NCI-H748 treated with DMSO at 0.1 percent for 48 hours (cell line): Measurements from ENCODE around the gene UBR3.

ENCODE experiments used
- DNase-seq: peaks from one replicate; lab custom pipeline; 2025; lab: John Stamatoyannopoulos, UW

UBR3 gene

DNA sequence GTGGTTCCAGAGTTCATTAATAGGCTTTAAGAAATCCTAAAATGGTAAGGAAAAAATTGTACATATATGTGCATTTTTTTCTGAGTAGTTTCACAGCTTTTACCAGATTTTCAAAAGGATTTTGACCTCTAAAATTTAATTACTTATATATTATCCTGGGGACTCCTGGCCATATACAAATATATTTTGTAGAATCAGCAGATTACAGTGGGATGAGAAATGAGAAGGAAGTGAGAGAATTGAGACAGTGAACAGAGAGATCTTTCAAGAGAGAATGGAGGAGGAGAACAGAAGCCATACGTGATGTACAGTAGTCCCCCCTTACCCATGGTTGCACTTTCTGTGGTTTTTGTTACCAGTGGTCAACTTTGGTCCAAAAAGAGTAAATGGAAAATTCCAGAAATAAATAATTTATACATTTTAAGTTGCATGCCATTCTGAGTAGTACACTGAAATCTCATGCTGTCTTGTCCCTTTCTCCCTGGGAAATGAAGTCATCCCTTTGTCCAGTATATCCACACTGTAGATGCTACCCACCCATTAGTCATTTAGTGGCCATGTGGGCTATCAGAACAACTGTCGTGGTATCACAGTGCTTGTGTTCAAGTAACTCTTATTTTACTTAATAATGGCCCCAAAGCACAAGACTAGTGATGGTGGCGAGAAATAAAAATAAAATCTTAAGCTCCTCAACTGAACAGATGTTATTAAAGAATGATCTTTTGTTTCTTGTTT lies 220.2 kb downstream of the UBR3 start:
- DNase-seq: no peak

DNA sequence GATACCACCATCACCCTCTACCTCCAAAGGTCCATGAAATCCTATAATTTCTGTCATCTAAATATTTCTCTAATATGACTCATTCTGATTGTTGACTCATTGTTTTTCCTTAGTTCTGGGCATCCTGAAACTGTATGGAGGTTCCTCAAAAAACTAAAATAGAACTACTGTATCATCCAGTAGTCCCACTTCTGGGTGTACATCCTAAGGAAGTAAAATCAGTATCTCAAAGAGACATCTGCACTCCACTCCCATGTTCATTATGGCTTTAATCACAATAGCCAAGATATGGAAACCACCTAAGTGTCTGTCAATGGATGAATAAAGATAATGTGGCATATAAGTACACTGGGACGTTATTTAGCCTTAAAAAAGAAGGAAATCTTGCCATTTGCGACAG lies 224.9 kb downstream of the UBR3 start:
- DNase-seq: no peak

DNA sequence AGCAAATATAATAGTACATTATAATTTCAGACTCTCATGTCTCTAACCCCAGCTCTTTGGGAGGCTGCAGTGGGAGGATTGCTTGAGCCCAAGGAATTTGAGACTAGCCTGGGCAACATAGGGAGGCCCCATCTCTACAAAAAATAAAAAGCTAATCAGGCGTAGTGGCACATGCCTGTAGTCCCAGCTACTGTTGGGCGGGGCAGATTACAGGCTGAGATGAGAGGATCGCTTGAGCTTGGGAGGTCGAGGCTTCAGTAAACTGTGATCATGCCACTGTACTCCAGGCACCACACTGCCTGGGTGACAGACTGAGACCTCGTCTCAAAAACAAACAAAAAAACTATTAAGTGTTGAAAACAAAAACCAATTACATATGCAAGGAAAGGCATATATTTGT lies 227.7 kb downstream of the UBR3 start:
- DNase-seq: no peak

DNA sequence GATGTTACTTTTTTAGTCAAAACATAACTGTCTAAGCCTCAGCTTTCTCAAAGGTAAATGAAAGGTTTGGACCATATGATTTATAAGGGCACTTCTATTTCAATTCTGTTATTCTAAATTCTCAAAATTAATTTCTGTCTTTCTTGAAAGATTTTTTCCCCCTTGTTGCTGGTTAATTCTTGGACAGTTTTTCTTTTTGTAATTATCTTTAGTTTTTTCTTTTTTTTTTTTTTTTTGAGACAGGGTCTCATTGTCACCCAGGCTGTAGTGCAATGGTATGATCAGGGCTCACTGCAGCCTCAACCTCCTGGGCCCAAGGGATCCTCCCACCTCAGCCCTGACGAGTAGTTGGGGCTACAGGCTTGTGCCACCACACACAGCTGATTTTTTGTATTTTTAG lies 229.6 kb downstream of the UBR3 start:
- DNase-seq: no peak

DNA sequence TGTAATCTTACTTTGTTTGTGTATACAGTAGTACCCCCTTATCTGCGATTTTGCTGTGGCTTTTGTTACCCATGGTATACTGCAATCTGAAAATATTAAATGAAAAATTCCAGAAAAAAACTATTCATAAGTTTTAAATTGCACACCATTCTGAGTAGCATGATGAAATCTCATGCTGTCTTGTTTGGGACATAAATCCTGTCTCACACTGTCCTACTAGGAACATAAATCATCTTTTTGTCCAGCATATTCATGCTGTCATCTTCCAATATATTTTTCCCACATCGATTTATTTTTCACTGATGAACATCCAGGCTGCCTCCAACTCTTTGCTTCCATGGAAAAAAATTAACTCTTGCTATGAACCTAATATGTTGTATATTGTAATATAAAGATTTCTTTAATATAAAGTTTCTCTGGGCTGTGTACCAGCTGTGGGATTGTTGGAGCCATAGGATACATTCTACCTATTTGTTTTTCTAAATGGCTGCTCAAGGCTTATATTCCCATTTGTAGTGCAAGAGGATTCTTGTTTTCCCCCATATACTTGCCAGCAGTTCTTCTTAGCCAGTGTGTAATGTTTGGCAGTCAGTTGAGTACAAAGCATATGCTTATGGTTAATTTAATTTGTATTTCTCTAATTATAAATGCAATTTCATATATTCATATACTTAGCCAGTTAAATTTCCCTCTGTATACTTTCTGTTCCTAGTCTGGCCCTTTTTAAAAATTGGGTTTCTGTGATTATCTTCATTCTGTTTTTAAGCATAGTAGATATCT lies 236.4 kb downstream of the UBR3 start:
- no peak for DNase-seq

DNA sequence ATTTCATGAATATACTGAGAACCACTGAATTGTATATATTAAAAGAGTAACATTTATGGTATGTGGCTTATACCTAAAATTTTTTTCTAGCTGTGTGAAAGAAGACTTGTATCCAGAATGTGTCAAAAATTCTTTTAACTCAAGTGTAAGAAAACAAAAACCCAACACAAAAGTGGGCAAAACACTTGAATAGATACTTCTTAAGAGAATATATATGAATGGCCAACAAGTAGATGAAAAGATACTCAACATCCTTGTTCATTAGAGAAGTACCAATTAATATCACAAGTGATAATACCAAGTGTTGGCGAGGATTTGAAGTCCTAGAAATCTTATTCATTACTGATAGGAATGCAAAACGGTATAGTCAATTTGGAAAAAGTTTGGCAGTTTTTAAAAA lies 243.5 kb downstream of the UBR3 start:
- no peak for DNase-seq

DNA sequence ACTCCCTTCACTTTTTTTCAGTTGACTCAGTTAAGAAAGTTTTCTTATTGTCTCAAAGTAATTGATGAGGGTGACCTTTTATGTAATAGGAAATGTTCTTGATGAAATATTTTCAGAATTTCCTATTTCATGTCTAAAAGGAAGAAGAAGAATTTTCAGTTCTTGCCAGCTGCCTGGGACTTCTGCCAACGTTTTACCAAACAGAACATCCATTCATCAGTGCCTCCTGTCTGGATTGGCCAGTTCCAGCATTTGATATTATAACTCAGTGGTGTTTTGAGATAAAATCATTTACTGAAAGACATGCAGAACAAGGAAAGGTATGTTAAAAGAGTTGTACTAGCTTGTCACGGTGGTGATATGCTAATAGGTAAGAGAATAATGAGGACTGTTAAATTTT lies 246.0 kb downstream of the UBR3 start:
- no peak for DNase-seq

DNA sequence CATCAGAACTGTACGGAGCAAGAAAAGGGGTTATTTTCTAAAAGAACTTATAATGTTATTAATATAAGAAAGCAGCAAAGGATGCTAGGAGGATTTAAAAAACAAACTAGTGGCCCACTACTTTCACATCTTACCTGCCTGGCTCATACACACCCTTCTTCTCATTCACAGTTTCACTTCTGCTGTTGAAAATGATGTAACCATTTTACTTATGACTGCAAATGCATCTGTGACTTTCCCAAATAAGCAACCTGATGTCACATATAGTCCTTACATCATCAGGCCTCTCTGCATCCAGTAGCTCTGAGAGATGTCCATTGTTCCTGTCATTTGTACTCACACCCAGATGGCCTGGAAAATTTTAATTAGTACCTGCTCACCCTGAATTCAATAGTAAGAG lies 248.9 kb downstream of the UBR3 start:
- DNase-seq: no peak

DNA sequence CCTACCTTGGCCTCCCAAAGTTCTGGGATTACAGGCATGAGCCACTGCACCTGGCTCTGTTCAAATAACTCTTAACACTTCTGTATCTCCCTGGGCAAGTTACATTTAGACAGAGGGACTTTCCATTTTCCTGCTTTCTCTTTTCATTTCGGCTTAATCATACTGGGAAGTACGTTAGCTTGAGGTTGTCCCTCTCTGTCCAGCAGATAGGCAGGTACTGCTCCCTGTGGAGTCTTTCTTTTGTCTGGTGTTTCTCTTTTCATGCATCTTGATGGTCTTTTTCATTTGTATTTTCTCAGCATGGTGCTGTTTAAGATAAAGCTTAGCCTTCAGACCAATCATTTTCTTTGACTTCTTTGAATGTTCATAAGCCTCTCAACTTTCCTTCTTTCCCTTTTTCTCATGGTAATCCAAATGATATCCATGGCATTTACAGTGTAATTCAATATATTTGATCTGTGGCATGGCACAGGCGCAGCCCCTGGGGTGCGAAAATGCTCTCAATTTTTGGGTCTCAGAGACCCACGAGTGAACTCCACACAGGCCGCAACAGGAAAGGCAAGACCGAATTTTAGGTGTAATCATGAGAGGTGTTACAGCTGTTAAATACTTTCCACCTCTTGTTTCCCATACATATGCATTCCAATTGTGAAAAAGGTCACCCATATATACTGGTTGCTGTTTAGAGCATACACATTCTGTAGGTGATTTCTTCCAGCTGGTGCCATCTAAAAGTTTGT lies 250.7 kb downstream of the UBR3 start:
- DNase-seq: no peak

DNA sequence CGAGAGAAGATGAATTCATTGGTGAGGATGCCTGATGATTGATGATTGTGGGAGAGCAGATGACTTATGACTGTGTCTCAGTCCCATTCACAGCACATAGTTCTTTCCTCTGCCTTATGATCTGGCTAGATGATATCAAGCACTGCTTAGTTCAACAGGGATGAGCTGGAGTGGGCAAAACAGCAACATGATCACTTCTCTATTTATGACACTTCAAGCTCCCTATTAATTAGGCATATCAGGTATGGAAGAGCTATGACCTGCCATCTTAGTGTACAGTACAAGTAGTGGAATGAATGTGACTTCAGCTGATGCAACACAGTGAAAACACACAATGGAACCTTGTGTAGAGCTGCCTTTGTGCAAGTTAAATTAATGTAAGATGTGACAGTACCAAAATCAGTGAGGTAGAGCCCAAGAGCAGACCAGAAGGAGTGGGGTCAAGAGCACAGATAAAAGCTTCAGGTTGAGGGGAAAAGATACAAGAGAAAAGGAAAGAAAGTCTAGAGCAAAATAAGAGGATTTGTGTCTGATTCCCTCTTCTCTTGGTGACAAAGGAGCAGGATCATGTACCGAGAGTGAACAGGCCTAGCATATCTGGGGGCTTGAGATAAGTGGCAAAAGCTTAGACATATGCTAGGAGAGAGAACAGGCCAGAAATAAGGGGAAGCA lies 257.7 kb downstream of the UBR3 start:
- no peak for DNase-seq

DNA sequence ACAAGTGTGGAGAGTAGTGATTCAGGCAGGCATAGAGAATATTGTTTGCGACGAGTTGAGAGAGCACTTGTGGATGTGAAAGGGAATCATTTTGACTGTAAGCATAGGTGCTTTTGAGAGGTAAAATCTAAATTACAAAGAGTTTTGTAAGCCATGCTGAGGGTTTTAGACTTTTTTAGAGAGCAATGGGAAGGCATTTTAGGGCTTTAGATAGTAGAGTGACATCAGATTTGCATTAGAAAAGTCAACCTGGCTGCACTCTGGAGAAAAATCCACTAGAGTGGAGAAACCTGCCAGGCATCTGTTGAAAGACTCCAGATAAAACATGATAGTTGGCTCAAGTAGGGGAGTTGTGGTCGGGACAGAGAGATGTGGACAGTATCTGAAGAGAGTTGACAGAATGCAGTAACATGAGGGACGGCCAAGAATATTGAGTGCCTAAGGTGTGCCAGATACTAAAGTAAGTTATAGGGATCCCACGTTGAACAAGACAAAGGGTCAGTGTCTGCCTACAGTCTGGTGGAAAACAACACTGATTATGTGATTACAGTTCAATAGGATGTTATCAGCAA lies 258.9 kb downstream of the UBR3 start:
- no peak for DNase-seq

DNA sequence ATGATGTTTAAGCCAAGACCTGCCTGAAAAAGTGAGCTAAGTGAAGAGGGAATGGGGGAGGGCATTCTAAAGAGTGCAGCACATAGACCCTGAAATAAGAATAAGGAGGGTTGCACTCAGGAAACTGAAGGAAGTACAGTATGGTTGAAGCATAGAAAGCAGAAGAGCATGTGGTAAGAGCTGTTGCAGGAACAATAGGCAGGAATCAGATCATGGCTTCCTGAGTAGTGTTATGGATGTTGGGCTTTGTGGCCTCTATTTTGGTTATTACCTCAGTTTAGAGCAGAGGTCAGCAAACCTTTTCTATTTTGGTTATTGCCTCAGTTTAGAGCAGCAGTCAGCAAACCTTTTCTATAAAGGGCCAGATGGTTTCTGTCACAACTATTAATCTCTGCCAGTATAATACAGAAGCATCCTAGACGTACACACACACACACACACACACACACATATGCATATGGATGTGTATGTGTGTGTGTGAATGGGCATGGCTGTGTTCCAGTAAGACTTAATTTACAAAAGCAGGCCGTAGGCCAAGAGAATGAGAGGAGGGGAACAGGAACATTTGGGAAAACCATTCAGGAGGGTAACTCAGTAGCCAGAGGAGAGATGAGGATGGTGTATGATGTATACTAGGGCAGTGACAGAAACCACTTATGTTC lies 259.6 kb downstream of the UBR3 start:
- DNase-seq: no peak

DNA sequence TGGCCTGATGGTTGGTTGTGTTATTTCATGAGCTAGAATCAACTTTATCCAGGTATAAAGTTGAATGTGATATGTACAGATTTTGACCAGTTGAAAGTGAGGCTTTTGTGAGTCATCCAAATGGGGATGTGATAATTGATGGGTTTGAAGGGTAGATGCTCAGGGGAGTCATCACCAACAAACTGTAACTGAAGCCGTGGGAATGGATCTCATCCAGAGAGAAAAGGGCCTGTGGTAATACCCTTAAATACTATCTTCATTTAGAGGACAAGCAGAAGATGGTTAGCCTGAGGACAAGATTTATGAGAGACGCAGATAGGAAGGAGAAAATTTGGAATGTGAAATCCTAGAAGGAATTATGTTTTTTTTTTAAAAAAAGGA lies 260.1 kb downstream of the UBR3 start:
- no peak for DNase-seq

DNA sequence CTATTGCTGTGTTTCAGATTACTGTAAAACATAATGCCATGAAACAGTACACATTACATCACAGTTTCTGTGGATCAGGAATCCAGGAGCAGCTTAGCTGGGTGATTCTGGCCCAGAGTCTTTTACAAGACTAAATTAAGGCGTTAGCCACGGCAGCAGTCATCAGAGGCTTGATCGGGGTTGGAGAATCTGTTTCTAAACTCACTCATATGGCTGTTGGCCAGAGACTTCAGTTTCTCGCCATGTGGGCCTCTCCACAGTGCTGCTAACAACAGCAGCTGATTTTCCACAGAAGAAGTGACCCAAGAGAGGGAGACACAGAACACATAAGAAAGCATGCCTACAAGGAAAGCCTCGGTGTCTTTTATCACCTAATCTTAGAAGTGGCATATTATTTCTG lies 261.5 kb downstream of the UBR3 start:
- DNase-seq: no peak

DNA sequence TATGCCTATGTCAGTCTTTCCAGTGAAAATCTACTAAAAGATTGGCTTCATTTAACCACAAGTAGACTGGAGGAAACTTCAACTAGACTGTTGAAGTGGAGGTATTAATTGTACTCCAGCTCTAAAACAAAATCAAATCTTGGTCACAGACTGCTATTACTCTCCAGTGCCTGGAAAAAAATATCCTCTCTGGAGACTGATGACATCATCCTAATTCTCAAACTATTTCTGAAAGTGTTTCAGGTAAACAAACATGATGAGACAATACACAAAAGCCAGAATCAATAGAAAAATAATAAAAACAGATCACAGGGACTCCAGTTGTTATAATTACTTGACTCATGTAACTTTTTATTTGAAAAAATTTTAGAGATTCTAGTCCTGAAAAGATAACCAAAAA lies 263.0 kb downstream of the UBR3 start:
- no peak for DNase-seq

DNA sequence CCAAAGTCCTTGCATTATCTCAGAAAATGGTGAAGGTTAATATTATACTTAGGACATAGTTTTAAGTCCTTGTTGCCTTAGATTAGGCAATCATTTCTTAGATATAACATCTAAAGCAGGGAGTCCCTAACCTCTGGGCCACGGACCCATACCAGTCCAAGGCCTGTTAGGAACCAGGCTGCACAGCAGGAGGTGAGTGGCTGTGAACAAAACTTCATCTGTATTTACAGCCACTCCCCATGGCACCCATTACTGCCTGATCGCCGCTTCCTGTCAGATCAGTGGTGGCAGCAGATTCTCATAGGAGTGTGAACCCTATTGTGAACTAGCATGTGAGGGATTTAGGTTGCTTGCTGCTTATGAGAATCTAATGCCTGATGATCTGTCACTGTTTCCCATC lies 264.2 kb downstream of the UBR3 start:
- DNase-seq: no peak

DNA sequence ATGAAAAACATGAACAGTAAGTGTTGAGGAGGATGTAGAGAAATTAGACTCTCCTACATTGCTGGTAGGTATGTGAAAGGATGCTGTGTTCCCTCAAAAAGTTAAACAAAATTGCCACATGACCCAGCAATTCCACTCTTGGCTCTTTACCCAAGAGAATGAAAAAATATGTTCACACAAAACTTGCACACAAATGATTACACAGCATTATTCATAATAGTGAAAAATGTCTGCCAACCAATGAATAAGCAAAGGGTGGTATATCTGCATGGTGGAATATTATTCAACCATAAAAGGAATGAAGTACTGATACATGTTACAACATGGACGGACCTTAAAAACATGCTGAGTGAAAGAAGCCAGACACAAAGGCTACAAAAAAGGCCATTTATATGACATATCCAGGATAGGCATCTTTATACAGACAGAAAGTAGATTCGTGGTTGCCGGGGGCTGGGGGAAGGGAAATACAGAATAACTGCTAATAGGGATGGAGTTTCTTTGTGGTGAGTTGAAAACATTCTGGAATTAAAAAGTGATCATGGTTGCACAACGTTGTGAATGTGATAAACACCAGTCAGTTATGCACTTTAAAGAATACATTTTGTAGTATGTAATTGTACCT lies 265.3 kb downstream of the UBR3 start:
- DNase-seq: no peak

DNA sequence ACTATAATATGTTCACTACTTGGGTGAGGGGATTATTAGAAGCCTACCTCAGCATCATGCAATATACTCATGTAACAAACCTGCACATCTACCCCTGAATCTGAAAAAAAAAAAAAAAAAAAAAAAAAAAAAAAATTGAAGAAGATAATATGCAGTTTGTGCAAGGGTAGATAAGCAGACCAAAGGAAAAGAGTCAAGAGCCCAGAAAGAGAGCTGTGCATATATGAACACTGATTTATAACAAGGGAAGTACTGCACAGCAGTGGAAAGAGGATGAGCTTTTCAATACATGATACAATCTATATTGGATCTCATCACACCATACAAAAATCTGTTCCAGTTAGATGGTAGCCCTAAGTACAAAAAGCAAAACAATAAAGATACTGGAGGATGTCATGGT lies 268.1 kb downstream of the UBR3 start:
- no peak for DNase-seq

DNA sequence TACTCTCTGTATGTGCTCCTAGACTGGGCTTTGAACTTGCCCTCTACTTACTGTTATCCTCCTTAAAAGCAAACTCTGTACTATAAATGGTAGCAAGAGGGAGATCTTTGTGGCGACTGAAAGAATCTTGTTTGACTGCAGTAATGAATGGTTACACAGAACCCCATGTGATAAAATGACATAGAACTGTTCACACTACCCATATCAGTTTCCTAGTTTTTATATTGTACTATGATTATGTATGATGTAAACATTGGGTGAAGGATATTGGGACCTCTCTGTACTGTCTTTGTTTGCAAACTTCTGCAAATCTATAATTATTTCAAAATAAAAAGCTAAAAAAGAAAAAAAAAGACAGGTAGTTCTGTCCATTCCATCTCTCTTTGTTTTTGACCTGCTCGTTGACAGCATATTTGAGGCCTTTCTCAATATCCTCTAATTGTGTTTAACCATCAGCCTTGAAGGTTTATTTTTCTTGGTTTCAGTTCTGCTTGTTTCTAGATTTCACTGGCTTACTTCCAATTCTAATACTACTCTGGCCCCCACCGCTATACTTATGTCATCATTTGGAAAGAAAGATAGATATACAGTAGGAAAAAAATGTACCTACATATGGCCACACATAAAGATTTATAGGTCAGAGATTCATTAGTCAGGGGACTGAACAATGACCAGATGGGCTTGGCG lies 271.5 kb downstream of the UBR3 start:
- DNase-seq: no peak

DNA sequence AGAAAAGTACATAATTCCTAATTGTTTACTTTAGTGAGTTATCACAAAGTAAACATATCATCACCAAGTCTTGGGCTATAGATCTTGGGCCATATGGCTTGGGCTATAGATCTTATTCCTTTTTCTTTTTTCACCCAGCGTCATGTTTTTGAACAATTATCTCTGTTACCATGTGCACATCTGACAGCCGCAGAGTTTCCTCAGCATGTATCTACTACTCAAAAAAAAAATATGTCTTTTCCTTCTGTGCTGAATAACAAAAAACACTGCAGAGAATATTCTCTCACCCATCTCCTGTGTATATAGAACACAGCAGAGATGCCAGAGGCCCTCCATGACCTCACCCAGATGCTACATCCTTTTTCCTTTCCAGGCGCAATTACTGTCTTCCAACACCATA lies 274.5 kb downstream of the UBR3 start:
- peak; percentile 14 for DNase-seq
